RWPE1 (cell line): ENCODE data around the gene SURF1.

ENCODE experiments used
- CTCF ChIA-PET: fragments of 350-600 bp; sonication (Branson Sonifier 250); formaldehyde crosslinking; extraction: SDS; loops from one replicate; lab custom pipeline; 2021; lab: Yijun Ruan, JAX
- POLR2A ChIA-PET: fragments of 400-600 bp; formaldehyde crosslinking; extraction: SDS; loops from one replicate; lab custom pipeline; 2020; ENCODE audit warnings: antibody characterized with exemption; ENCODE audit not compliant: low non-redundant PET; lab: Yijun Ruan, JAX
- DNase-seq: peaks from one replicate; pipeline ENCODE4 v3.0.0; 2012; ENCODE audit warnings: low spot score
- H3K27ac ChIP-seq: fragments of 450-650 bp; 2 replicates; pipeline ENCODE4 v1.5.1; 2017
- CTCF ChIP-seq: fragments of 450-650 bp; conservative IDR thresholded peaks from 2 replicates; pipeline ENCODE4 v1.5.1; 2017; ENCODE audit warnings: low read depth, mild to moderate bottlenecking

SURF1 gene

GRCh38 chr9:133303266-133304157, 52.8 kb downstream of the SURF1 start:
- ChIA-PET CTCF (interaction anchor here (1.0 kb wide), 1 partner anchor 17 kb away, joined by 3 read pairs; no protein-coding TSS in a partner anchor), POLR2A (no interaction called here)
- no peak for DNase-seq

More at GRCh38 chr9:133303266-133304157, 52.8 kb downstream of the SURF1 start:
- no peak for TF ChIP-seq CTCF
- H3K27ac ChIP-seq: no peak overlapping the region
